Measurements from ENCODE around the gene AOPEP. TPM values are rescaled to one million over a fixed set of nuclear protein-coding genes. Genes with fewer than 3 reads are reported as not detected.

Gene AOPEP
- total and polyA plus RNA-seq, 2 of the 13 experiments (the other 11 are each of a cell fraction or from before 2014, with no cell fraction given), result 22.2 to 41.6 TPM

DNA sequence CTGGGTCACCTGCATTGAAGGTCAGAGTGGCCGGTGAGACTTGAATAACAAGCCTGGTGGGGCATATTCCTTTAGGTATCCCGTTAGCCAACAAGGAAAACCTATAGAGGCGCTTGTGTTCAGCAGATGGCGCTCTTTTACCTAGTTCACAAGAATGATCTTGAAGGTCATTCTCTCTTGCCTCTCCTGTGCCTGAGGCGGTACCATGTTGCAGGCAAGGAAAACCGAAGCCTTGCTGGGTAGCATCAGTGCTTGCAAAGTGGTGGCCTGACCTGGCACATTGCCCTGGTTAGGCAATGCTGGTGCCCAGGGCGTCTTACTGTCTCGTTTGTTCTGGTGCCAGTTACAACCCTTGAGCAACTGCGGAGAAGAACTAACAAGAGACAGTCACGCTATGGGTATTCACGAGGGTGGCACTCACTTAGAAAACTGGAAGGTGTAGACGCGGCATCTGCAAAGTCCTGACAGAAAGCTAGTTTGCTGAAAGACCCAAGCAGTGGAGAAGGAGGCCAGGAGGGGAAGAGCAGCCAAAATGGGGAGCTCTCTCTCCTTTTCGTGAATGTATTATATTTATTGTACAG lies 56.7 kb downstream of the AOPEP start (continued):
- TF ChIP-seq NFYB (CRISPR knock-in tag; IDR thresholded peaks at IDR 0.05) (0 out of 2 replicates have a peak, but pooled peaks have one; percentile 25), RBM39 (IDR thresholded peaks at IDR 0.05; ENCODE audit: low read depth, low read length, poor library complexity, severe bottlenecking) (no peak), ZSCAN30 (CRISPR knock-in tag; IDR thresholded peaks at IDR 0.05) (no peak), ZNF598 (CRISPR knock-in tag; IDR thresholded peaks at IDR 0.05; ENCODE audit: borderline replicate concordance) (no peak), POGZ (CRISPR knock-in tag; IDR thresholded peaks at IDR 0.05) (0 out of 2 replicates have a peak, but pooled peaks have one; percentile 17), BATF2 (CRISPR knock-in tag; IDR thresholded peaks at IDR 0.05) (no peak), DNMT3B (CRISPR knock-in tag; conservative IDR thresholded peaks at IDR 0.05) (no peak), HMGXB4 (CRISPR knock-in tag; IDR thresholded peaks at IDR 0.05; ENCODE audit: borderline replicate concordance in 1 of 2, low read depth in 1 of 2) (peak in 1 of 2 experiments; percentile 64; a peak in 1 of 4 replicates), ZNF580 (CRISPR knock-in tag; IDR thresholded peaks at IDR 0.05; ENCODE audit: borderline replicate concordance, low read depth) (0 out of 2 replicates have a peak, but pooled peaks have one; percentile 41), SAP130 (CRISPR knock-in tag; IDR thresholded peaks at IDR 0.05; ENCODE audit: low read depth) (0 out of 2 replicates have a peak, but pooled peaks have one; percentile 15), GATAD1 (CRISPR knock-in tag; IDR thresholded peaks at IDR 0.05) (0 out of 2 replicates have a peak, but pooled peaks have one; percentile 22), GATAD2A (CRISPR knock-in tag; IDR thresholded peaks at IDR 0.05) (peak; percentile 63; the same call in 1 of the 2 replicates), CBX1 (IDR thresholded peaks at IDR 0.05; ENCODE audit: low read depth) (no peak), ZNF432 (CRISPR knock-in tag; IDR thresholded peaks at IDR 0.05; ENCODE audit: borderline replicate concordance) (no peak), CBX5 (CRISPR knock-in tag; IDR thresholded peaks at IDR 0.05; ENCODE audit: borderline replicate concordance) (peak; percentile 41; the same call in 1 of the 2 replicates), NRL (CRISPR knock-in tag; IDR thresholded peaks at IDR 0.05; ENCODE audit: borderline replicate concordance) (no peak), GMEB2 (CRISPR knock-in tag; IDR thresholded peaks at IDR 0.05; ENCODE audit: low read depth) (no peak), ARNTL (CRISPR knock-in tag; IDR thresholded peaks at IDR 0.05) (no peak)
- TF ChIP-seq, protein P1, sequence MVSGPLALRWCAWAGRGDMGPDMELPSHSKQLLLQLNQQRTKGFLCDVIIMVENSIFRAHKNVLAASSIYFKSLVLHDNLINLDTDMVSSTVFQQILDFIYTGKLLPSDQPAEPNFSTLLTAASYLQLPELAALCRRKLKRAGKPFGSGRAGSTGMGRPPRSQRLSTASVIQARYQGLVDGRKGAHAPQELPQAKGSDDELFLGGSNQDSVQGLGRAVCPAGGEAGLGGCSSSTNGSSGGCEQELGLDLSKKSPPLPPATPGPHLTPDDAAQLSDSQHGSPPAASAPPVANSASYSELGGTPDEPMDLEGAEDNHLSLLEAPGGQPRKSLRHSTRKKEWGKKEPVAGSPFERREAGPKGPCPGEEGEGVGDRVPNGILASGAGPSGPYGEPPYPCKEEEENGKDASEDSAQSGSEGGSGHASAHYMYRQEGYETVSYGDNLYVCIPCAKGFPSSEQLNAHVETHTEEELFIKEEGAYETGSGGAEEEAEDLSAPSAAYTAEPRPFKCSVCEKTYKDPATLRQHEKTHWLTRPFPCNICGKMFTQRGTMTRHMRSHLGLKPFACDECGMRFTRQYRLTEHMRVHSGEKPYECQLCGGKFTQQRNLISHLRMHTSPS (CRISPR knock-in tag; IDR thresholded peaks at IDR 0.05; ENCODE audit: low read depth), result no peak
- TF ChIP-seq, protein P2, sequence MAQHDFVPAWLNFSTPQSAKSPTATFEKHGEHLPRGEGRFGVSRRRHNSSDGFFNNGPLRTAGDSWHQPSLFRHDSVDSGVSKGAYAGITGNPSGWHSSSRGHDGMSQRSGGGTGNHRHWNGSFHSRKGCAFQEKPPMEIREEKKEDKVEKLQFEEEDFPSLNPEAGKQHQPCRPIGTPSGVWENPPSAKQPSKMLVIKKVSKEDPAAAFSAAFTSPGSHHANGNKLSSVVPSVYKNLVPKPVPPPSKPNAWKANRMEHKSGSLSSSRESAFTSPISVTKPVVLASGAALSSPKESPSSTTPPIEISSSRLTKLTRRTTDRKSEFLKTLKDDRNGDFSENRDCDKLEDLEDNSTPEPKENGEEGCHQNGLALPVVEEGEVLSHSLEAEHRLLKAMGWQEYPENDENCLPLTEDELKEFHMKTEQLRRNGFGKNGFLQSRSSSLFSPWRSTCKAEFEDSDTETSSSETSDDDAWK (CRISPR knock-in tag; IDR thresholded peaks at IDR 0.05), result no peak
- TF ChIP-seq, protein P3, sequence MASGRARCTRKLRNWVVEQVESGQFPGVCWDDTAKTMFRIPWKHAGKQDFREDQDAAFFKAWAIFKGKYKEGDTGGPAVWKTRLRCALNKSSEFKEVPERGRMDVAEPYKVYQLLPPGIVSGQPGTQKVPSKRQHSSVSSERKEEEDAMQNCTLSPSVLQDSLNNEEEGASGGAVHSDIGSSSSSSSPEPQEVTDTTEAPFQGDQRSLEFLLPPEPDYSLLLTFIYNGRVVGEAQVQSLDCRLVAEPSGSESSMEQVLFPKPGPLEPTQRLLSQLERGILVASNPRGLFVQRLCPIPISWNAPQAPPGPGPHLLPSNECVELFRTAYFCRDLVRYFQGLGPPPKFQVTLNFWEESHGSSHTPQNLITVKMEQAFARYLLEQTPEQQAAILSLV (CRISPR knock-in tag; IDR thresholded peaks at IDR 0.05; ENCODE audit: borderline replicate concordance), result no peak
